Lung (tissue), 12 donors: ENCODE results near the gene LAMC2. TPM values are rescaled to one million over a fixed set of nuclear protein-coding genes. Genes with fewer than 3 reads are reported as not detected.
A peak's percentile ranks its signal among the peaks of the same experiment; 100 is the strongest.

ENCODE experiments used
- ATAC-seq: fragments of 200-7000 bp; cut with Tn5 transposase; one replicate; pipeline ENCODE4 v1.9.1; 2020; ENCODE audit warnings: moderate number of reproducible peaks; ENCODE audit not compliant: insufficient read depth, low FRiP score
- DNase-seq, 3 donors: peaks; one replicate each; pipeline ENCODE4 v3.0.0-alpha.2; 2013 to 2017
- H3K27ac ChIP-seq, 2 donors: one replicate each; pipeline ENCODE4 v1.5.1; 2013; ENCODE audit warnings: mild to moderate bottlenecking in 2 of 2, moderate library complexity in 2 of 2, control low read depth in 1 of 2, inconsistent platforms in 1 of 2, low read depth in 1 of 2, low read length in 1 of 2
- H3K27me3 ChIP-seq, 3 donors: one replicate each; pipeline ENCODE4 v1.5.1; 2013; ENCODE audit warnings: low read length in 2 of 3; ENCODE audit not compliant: control insufficient read depth in 3 of 3, insufficient read depth in 3 of 3
- H3K36me3 ChIP-seq, 4 donors: one replicate each; pipeline ENCODE4 v1.5.1; 2013; ENCODE audit warnings: low read length in 4 of 4, mild to moderate bottlenecking in 1 of 4, moderate library complexity in 1 of 4; ENCODE audit not compliant: control insufficient read depth in 4 of 4, insufficient read depth in 4 of 4
- H3K4me1 ChIP-seq, 5 donors: one replicate each; pipeline ENCODE4 v1.5.1; 2013; ENCODE audit warnings: low read length in 5 of 5, mild to moderate bottlenecking in 2 of 5, moderate library complexity in 1 of 5; ENCODE audit not compliant: control insufficient read depth in 5 of 5, insufficient read depth in 5 of 5
- H3K4me3 ChIP-seq: one replicate; pipeline ENCODE4 v1.5.1; 2013; ENCODE audit warnings: mild to moderate bottlenecking, control low read depth, moderate library complexity
- H3K9ac ChIP-seq, 2 donors: one replicate each; pipeline ENCODE4 v1.5.1; 2013; ENCODE audit warnings: low read length in 2 of 2, control low read depth in 1 of 2; ENCODE audit not compliant: insufficient read depth in 1 of 2
- H3K9me3 ChIP-seq, 4 donors: one replicate each; pipeline ENCODE4 v1.5.1; 2013; ENCODE audit warnings: low read length in 3 of 4, mild to moderate bottlenecking in 1 of 4, moderate library complexity in 1 of 4; ENCODE audit not compliant: control insufficient read depth in 4 of 4, insufficient read depth in 3 of 4
- WGBS, 2 donors: extraction: QIAGEN DNeasy Blood & Tissue Kit; methylation state at CpG; one replicate each; pipeline ENCODE4 v1.1.7; 2013; 5-methylcytosine and 5-hydroxymethylcytosine counted together
- polyA plus RNA-seq, 2 donors: library from polyadenylated mRNA; stranded (reverse); fragments of 200-250 nt; gene quantifications; one replicate each; pipeline ENCODE4 v1.2.1, GENCODE V29; 2013
- total RNA-seq, 2 donors: library from RNA; depleted of rRNA in 1 of 2; stranded (reverse); fragments of >200 nt in 1 of 2; gene quantifications; one replicate each; pipeline ENCODE4 v1.2.1, GENCODE V29; 2014 to 2021
- TF ChIP-seq, protein P1 (sequence below): IDR thresholded peaks from 2 replicates; pipeline ENCODE4 v1.5.1; 2012; ENCODE audit warnings: mild to moderate bottlenecking; ENCODE audit errors: control extremely low read depth, extremely low read depth
- donor health status: control.
- donor health status: control.
- donor health status: Bipolar disorder and iron deficiency.
- donor health status: healthy.
- donor health status: DM: yes; HTN: yes; CAD: no.

LAMC2 gene
- total and polyA plus RNA-seq, 4 donors, result 13.7 to 63.1 (median 40.3) TPM

DNA sequence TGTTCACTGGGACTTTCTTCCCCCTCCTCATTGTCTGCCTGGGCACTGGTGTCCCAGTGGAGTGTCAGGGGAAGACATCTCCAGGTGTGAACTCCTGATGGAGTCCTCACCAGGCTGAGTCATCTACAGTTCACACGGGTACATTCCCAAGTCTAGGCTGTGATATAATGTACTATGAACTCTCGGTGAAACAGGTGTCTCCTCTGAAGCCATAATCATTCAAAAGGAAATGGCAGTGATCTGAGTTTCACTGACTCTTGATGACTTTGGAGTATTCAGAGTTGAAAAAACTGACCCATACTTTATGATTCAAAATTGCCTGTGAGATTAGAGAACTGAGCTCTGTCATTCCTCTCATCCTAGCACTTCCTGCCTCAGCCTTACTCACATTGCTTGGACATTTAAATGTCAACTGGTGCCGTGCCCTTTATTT, 9.1 kb downstream of the LAMC2 start:
- DNase-seq, result no peak
- Histone ChIP-seq H3K36me3 (no peaks in the 10 kb centered on the region), H3K9ac (no peak overlapping the region), H3K4me3 (no peak overlapping the region), H3K27ac (no peak overlapping the region), H3K27me3 (no peaks in the 10 kb centered on the region), H3K4me1 (peaks cover 0 to 7% (median 0%) of the 10 kb centered on the region in 5 donors), H3K9me3 (no peaks in the 10 kb centered on the region)
- TF ChIP-seq, protein P1, sequence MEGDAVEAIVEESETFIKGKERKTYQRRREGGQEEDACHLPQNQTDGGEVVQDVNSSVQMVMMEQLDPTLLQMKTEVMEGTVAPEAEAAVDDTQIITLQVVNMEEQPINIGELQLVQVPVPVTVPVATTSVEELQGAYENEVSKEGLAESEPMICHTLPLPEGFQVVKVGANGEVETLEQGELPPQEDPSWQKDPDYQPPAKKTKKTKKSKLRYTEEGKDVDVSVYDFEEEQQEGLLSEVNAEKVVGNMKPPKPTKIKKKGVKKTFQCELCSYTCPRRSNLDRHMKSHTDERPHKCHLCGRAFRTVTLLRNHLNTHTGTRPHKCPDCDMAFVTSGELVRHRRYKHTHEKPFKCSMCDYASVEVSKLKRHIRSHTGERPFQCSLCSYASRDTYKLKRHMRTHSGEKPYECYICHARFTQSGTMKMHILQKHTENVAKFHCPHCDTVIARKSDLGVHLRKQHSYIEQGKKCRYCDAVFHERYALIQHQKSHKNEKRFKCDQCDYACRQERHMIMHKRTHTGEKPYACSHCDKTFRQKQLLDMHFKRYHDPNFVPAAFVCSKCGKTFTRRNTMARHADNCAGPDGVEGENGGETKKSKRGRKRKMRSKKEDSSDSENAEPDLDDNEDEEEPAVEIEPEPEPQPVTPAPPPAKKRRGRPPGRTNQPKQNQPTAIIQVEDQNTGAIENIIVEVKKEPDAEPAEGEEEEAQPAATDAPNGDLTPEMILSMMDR, result no peak
- 61 to 67% methylated on average over 3 of the region's 3 CpGs for WGBS, 2 donors
- no peak for ATAC-seq

DNA sequence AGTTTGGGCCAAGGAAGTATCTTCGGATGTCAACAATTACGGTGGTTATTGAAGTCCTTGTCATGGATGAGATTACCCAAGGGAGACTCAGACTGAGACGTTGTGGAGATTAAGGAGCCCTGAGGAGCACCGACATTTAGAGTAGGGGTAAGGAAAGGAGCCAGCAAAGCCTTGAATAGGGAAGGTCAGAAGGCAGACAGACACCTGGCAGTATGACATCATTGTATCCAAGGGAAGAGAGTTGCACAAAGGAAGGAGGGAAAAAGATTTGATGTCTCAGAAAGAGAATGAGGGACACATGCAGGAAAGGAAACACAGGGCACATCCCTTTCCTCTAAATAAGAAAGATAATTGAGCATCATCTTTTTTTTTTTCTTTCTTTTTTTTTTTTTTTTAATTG, 11.7 kb downstream of the LAMC2 start:
- ATAC-seq, result no peak
- TF ChIP-seq, protein P1, result no peak
- Histone ChIP-seq H3K27ac (no peak overlapping the region), H3K9ac (no peak overlapping the region), H3K4me1 (peaks cover 0 to 7% (median 0%) of the 10 kb centered on the region in 5 donors), H3K9me3 (no peaks in the 10 kb centered on the region), H3K27me3 (no peaks in the 10 kb centered on the region), H3K36me3 (no peaks in the 10 kb centered on the region), H3K4me3 (no peak overlapping the region)
- whole genome bisulfite sequencing, 2 donors, result 85 to 86% methylated on average over 4 of the region's 4 CpGs
- no peak for DNase-seq

DNA sequence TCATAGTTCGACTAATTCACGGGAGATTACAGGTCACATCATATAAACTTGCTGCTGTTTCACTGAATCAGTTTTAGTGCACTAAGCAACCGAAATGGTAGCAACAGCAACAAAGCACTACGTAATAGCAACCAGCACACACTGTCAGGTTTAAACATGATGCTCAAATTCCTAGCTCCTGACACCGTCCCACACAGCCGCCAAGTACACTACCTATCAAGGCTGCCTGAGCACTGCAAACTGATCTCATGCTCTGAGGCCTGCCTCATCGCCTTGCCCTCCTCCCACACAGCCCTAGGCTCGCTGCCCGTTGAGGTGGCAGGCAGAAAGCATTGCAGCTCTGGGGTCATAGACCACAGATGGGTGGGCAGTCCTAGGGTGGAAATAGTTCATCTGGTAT, 12.4 kb downstream of the LAMC2 start:
- Histone ChIP-seq H3K36me3 (no peaks in the 10 kb centered on the region), H3K27ac (no peak overlapping the region), H3K4me3 (no peak overlapping the region), H3K4me1 (peaks cover 0 to 7% (median 0%) of the 10 kb centered on the region in 5 donors), H3K9me3 (no peaks in the 10 kb centered on the region), H3K27me3 (no peaks in the 10 kb centered on the region), H3K9ac (no peak overlapping the region)
- WGBS, 2 donors, result 87 to 89% methylated on average over 9 of the region's 9 CpGs
- TF ChIP-seq, protein P1, result no peak
- DNase-seq (peak in 2 of 3 donors; percentile 24 to 38), ATAC-seq (no peak)

DNA sequence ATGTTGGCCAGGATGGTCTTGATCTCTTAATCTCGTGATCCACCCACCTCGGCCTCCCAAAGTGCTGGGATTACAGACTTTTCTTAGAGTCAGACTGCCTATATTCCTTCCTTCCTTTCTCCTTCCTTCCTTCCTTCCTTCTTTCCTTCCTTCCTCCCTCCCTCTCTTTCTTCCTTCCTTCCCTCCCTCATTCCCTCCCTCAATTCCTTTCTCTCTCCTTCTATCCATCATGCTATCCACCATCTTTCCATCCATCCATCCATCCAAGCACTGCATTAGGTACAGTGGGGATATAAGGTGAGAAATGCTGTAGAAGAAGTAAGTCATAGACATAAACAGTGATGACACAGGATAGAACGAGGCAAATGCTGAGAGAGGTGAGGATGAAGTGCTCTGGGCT, 13.2 kb downstream of the LAMC2 start:
- Histone ChIP-seq H3K4me1 (peaks cover 0 to 7% (median 0%) of the 10 kb centered on the region in 5 donors), H3K9ac (no peak overlapping the region), H3K27ac (no peak overlapping the region), H3K27me3 (no peaks in the 10 kb centered on the region), H3K36me3 (no peaks in the 10 kb centered on the region), H3K9me3 (no peaks in the 10 kb centered on the region), H3K4me3 (no peak overlapping the region)
- DNase-seq (no peak), ATAC-seq (no peak)
- TF ChIP-seq, protein P1, result no peak
- WGBS, 2 donors, result 95 to 100% methylated on average over 3 of the region's 3 CpGs
